IMR-90 (cell line): Measurements from ENCODE around the gene DIAPH2. TPM values are rescaled to one million over a fixed set of nuclear protein-coding genes. Genes with fewer than 3 reads are reported as not detected.

Experiments used
- ATAC-seq: fragments of 200-7000 bp; cut with Tn5 transposase; 2 replicates; pipeline ENCODE4 v1.9.1; 2020; ENCODE audit warnings: low read depth, mild to moderate bottlenecking, moderate library complexity
- BruUV-seq: library from RNA; stranded (reverse); fragments of 400-500 nt; replicated peaks from 2 replicates; lab custom pipeline; 2021; lab: Mats Ljungman, UMichigan
- CTCF ChIA-PET: fragments of 300-600 bp; formaldehyde crosslinking; extraction: SDS; loops from one replicate; lab custom pipeline; 2021; ENCODE audit warnings: antibody characterized with exemption; lab: Yijun Ruan, JAX
- POLR2A ChIA-PET: fragments of 300-600 bp; sonication (Branson Sonifier 250); formaldehyde crosslinking; loops from one replicate; lab custom pipeline; 2022; ENCODE audit warnings: antibody characterized with exemption; ENCODE audit not compliant: unreplicated experiment; lab: Charles Lee
- DNase-seq: peaks from one replicate; pipeline ENCODE4 v3.0.0; 2013
- H2AFZ ChIP-seq: replicated peaks from 2 replicates; pipeline ENCODE3; 2013; ENCODE audit warnings: low read length, mild to moderate bottlenecking; ENCODE audit not compliant: poor library complexity
- H2AK5ac ChIP-seq: 2 replicates; pipeline ENCODE4 v1.6.1; 2013; ENCODE audit warnings: low read depth, low read length, inconsistent platforms
- H2AK9ac ChIP-seq: replicated peaks from 2 replicates; pipeline ENCODE3; 2013; ENCODE audit warnings: mild to moderate bottlenecking, low read depth, low read length, moderate library complexity; ENCODE audit not compliant: poor library complexity
- H2BK120ac ChIP-seq: 2 replicates; pipeline ENCODE4 v1.6.1; 2013; ENCODE audit warnings: low read depth, low read length, inconsistent platforms
- H2BK15ac ChIP-seq: 3 replicates; pipeline ENCODE4 v1.6.1; 2013; ENCODE audit warnings: low read depth, low read length, inconsistent platforms
- H2BK20ac ChIP-seq: 2 replicates; pipeline ENCODE4 v1.6.1; 2013; ENCODE audit warnings: low read depth, mild to moderate bottlenecking, inconsistent platforms, low read length, moderate library complexity
- H2BK5ac ChIP-seq: 2 replicates; pipeline ENCODE4 v1.6.1; 2013; ENCODE audit warnings: mild to moderate bottlenecking, low read depth, low read length, inconsistent platforms; ENCODE audit not compliant: poor library complexity, severe bottlenecking
- H3K14ac ChIP-seq: replicated peaks from 2 replicates; pipeline ENCODE4 v1.6.1; 2013; ENCODE audit warnings: low read depth, low read length, inconsistent platforms
- H3K18ac ChIP-seq: 2 replicates; pipeline ENCODE4 v1.6.1; 2013; ENCODE audit warnings: low read depth, low read length, control low read depth
- H3K23ac ChIP-seq: 2 replicates; pipeline ENCODE4 v1.6.1; 2013; ENCODE audit warnings: low read depth, low read length, inconsistent platforms
- H3K27ac ChIP-seq: 2 replicates; pipeline ENCODE4 v1.5.1; 2013; ENCODE audit warnings: mild to moderate bottlenecking, control low read depth, low read length; ENCODE audit not compliant: insufficient read depth
- H3K27me3 ChIP-seq: 2 replicates; pipeline ENCODE4 v1.6.1; 2013; ENCODE audit warnings: low read length; ENCODE audit not compliant: control insufficient read depth, insufficient read depth
- H3K36me3 ChIP-seq: 2 replicates; pipeline ENCODE4 v1.6.1; 2013; ENCODE audit warnings: low read length, mixed read lengths; ENCODE audit not compliant: control insufficient read depth, insufficient read depth
- H3K4ac ChIP-seq: 2 replicates; pipeline ENCODE4 v1.6.1; 2013; ENCODE audit warnings: low read depth, low read length, inconsistent platforms
- H3K4me1 ChIP-seq: 2 replicates; pipeline ENCODE4 v1.6.1; 2013; ENCODE audit warnings: low read length, mixed read lengths; ENCODE audit not compliant: control insufficient read depth, insufficient read depth
- H3K4me2 ChIP-seq: 2 replicates; pipeline ENCODE4 v1.6.1; 2013; ENCODE audit warnings: low read depth, mild to moderate bottlenecking, control low read depth, low read length, moderate library complexity
- H3K4me3 ChIP-seq: 2 replicates; pipeline ENCODE4 v1.5.1; 2013; ENCODE audit warnings: low read depth, mild to moderate bottlenecking, control low read depth, low read length, moderate library complexity; ENCODE audit not compliant: insufficient read depth
- H3K56ac ChIP-seq: 2 replicates; pipeline ENCODE4 v1.6.1; 2013; ENCODE audit warnings: low read length, inconsistent platforms; ENCODE audit not compliant: insufficient read depth; ENCODE audit errors: extremely low read depth
- H3K79me1 ChIP-seq, 2 experiments: 2 replicates each; pipeline ENCODE4 v1.6.1; 2013; ENCODE audit warnings: low read length in 2 of 2, inconsistent platforms in 1 of 2, low read depth in 1 of 2
- H3K9ac ChIP-seq: 2 replicates; pipeline ENCODE4 v1.6.1; 2013; ENCODE audit warnings: low read depth, low read length, control low read depth
- H3K9me1 ChIP-seq: 2 replicates; pipeline ENCODE4 v1.6.1; 2013; ENCODE audit warnings: low read length, inconsistent platforms; ENCODE audit not compliant: insufficient read depth
- H3K9me3 ChIP-seq: 2 replicates; pipeline ENCODE4 v1.6.1; 2013; ENCODE audit warnings: low read length; ENCODE audit not compliant: control insufficient read depth, insufficient read depth
- H4K20me1 ChIP-seq: 2 replicates; pipeline ENCODE4 v1.6.1; 2013; ENCODE audit warnings: low read length, inconsistent platforms; ENCODE audit not compliant: insufficient read depth
- H4K5ac ChIP-seq: 2 replicates; pipeline ENCODE4 v1.6.1; 2013; ENCODE audit warnings: mild to moderate bottlenecking, low read depth, low read length, control low read depth
- H4K8ac ChIP-seq, 2 experiments: 2 replicates each; pipeline ENCODE4 v1.6.1; 2013; ENCODE audit warnings: low read depth in 2 of 2, low read length in 2 of 2, control low read depth in 1 of 2, inconsistent platforms in 1 of 2
- H4K91ac ChIP-seq: 2 replicates; pipeline ENCODE4 v1.6.1; 2013; ENCODE audit warnings: low read depth, low read length, inconsistent platforms; ENCODE audit not compliant: insufficient read depth
- BHLHE40 ChIP-seq: fragments of 150-350 bp; IDR thresholded peaks from 2 replicates; pipeline ENCODE4 v1.6.1; 2016; ENCODE audit warnings: mild to moderate bottlenecking, low read depth, low read length
- FOS ChIP-seq: fragments of 150-350 bp; IDR thresholded peaks from 2 replicates; pipeline ENCODE4 v1.6.1; 2016; ENCODE audit warnings: low read depth, low read length
- MAZ ChIP-seq: IDR thresholded peaks from 2 replicates; pipeline ENCODE4 v1.6.1; 2012; ENCODE audit warnings: low read depth, mild to moderate bottlenecking, low read length, improper control_type of control experiment, moderate library complexity, borderline replicate concordance
- MXI1 ChIP-seq: IDR thresholded peaks from 2 replicates; pipeline ENCODE4 v1.6.1; 2012; ENCODE audit warnings: low read depth, mild to moderate bottlenecking, low read length, moderate library complexity, borderline replicate concordance
- SMC3 ChIP-seq: fragments of 150-350 bp; IDR thresholded peaks from 2 replicates; pipeline ENCODE4 v1.6.1; 2016; ENCODE audit warnings: low read depth, mild to moderate bottlenecking, antibody characterized with exemption, low read length, moderate library complexity
- WGBS, 2 experiments: methylation state at CpG; one replicate each; pipeline versions ENCODE4 v1.1.5 to v1.1.7; 2013; ENCODE audit warnings: missing lambda C conversion rate in 2 of 2; ENCODE audit not compliant: insufficient read length in 1 of 2; ENCODE audit errors: extremely low coverage in 2 of 2; 5-methylcytosine and 5-hydroxymethylcytosine counted together
- dilution Hi-C: fragments of 300-500 bp; cut with HindIII; formaldehyde crosslinking; loops from one replicate; pipeline ENCODE4 v1.14.3; 2018; ENCODE audit warnings: low sequenced_read_pairs; ENCODE audit not compliant: unreplicated experiment
- in situ Hi-C: fragments of 300-500 bp; cut with MboI; formaldehyde crosslinking; loops from 3 replicates; pipeline ENCODE4 v1.14.3; 2019; ENCODE audit warnings: low sequenced_read_pairs, inconsistent platforms, mixed read lengths
- intact Hi-C: fragments of 100-400 bp; cut with micrococcal nuclease; formaldehyde crosslinking; loops from 2 replicates; pipeline ENCODE4 v1.10.0; 2022
- polyA plus RNA-seq, 3 experiments: library from polyadenylated mRNA; depleted of rRNA; stranded (reverse); fragments of >200 nt; gene quantifications; 2 replicates each; pipeline ENCODE4 v1.2.3, GENCODE V29; 2012; ENCODE audit warnings: low replicate concordance in 1 of 3
- total RNA-seq: library from RNA; depleted of rRNA; stranded (reverse); fragments of >200 nt; gene quantifications from 2 replicates; pipeline ENCODE4 v1.2.3, GENCODE V29; 2012
- TF ChIP-seq, protein P1 (sequence below): conservative IDR thresholded peaks from 2 replicates; pipeline ENCODE4 v1.5.1; 2012; ENCODE audit warnings: mild to moderate bottlenecking, low read depth, low read length, improper control_type of control experiment

DIAPH2 gene
- total and polyA plus RNA-seq, 2 of the 4 experiments (the other 2 are of a cell fraction) = 3.6 to 19.9 TPM

- no peak for DNase-seq
- Histone ChIP-seq H3K23ac (no peak overlapping the region), H3K18ac (no peak overlapping the region), H4K20me1 (no peaks in the 10 kb centered on the region), H3K27me3 (no peaks in the 10 kb centered on the region), H3K36me3 (no peaks in the 10 kb centered on the region), H2AK9ac (no peak overlapping the region), H3K4me2 (no peak overlapping the region), H3K4ac (no peak overlapping the region), H3K27ac (no peak overlapping the region), H2AK5ac (no peak overlapping the region), H3K9me3 (peaks cover 1% of the 10 kb centered on the region; the same call in 1 of the 2 replicates), H2BK120ac (no peak overlapping the region), H3K9ac (no peak overlapping the region), H3K4me1 (no peaks in the 10 kb centered on the region), H3K79me1 (no peaks in the 10 kb centered on the region), H2BK15ac (no peak overlapping the region), H3K9me1 (no peaks in the 10 kb centered on the region), H2BK20ac (no peak overlapping the region), H3K14ac (no peak overlapping the region), H3K56ac (no peak overlapping the region), H2BK5ac (no peak overlapping the region), H4K91ac (no peak overlapping the region), H4K8ac (no peak overlapping the region), H4K5ac (no peak overlapping the region), H2AFZ (no peak overlapping the region), H3K4me3 (no peak overlapping the region)
- no TSS peak for BruUV-seq
- dilution Hi-C loops (no loop called here), intact Hi-C loops (no loop called here), in situ Hi-C loops (no loop called here)
- 60% methylated on average over 3 of the region's 3 CpGs; no CpG with 5 or more reads in 1 of the 2 experiments for WGBS, 2 experiments
- ChIA-PET CTCF (no interaction called here), POLR2A (no interaction called here)
- no peak for ATAC-seq
- TF ChIP-seq BHLHE40 (no peak), MXI1 (no peak), MAZ (no peak), SMC3 (no peak), FOS (no peak)
- TF ChIP-seq, protein P1, sequence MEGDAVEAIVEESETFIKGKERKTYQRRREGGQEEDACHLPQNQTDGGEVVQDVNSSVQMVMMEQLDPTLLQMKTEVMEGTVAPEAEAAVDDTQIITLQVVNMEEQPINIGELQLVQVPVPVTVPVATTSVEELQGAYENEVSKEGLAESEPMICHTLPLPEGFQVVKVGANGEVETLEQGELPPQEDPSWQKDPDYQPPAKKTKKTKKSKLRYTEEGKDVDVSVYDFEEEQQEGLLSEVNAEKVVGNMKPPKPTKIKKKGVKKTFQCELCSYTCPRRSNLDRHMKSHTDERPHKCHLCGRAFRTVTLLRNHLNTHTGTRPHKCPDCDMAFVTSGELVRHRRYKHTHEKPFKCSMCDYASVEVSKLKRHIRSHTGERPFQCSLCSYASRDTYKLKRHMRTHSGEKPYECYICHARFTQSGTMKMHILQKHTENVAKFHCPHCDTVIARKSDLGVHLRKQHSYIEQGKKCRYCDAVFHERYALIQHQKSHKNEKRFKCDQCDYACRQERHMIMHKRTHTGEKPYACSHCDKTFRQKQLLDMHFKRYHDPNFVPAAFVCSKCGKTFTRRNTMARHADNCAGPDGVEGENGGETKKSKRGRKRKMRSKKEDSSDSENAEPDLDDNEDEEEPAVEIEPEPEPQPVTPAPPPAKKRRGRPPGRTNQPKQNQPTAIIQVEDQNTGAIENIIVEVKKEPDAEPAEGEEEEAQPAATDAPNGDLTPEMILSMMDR = no peak
Measured at GRCh38 chrX:97524997-97525396, 840.4 kb downstream of the DIAPH2 start.
